ENCODE results near the gene NFATC2.
"Not testable (repeated sequence)": the region's sequence is repeated elsewhere in the genome, so short reads cannot be mapped to it uniquely, and the experiment has no call there.

NFATC2 gene

DNA sequence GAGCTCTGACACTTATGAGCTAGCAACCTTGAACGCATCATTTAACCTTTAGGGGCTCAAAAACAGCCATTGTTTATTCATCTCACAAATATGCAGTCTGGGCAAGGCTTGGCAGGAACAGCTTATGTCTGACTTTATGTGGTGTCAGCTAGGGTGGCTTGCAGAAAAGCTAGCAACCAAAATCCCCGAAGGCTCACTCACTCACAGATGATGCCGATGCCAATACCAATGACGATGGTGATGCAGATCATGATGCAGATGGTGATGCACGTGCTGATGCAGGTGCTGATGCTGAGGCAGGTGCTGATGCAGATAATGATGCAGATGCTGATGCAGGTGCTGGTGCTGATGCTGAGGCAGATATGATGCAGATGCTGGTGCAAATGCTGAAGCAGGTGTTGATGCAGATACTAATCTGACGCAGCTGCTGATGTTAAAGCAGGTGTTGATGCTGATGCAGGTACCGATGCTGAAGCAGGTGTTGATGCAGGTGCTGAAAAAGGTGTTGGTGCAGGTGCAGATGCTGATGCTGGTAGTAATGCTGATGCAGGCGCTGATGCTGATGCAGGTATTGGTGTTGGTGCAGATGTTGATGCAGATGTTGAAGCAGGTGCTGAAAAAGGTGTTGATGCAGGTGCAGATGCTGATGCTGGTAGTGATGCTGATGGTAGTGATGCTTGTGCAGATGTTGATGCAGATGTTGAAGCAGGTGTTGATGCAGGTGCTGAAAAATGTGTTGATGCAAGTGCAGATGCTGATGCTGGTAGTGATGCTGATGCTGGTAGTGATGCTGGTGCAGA lies 195.6 kb downstream of the NFATC2 start:
- no peak for DNase-seq

DNA sequence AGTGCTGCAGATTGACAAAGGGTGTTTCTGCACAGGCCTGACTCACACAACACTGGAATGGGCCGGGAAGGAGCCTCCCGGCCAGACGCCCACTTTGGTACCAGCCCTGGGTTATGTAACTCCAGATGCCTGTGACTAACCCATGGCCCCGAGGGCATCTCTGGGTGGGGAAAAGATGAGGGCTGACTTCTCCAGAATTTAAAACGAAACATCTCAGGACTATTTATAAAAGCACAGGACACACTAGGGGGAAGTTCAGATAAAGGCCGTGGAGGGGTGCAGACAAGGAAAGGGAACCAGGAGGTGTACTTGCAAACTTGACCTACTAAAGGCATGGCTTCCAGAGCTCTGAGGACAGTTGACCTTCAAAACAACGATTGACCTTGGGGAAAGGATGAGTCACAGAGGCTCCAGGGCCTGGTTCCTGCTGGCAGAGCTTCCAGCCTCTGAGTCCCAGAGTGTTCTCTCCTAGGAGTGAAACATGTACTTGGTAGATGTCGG lies 196.9 kb downstream of the NFATC2 start:
- no peak for DNase-seq

DNA sequence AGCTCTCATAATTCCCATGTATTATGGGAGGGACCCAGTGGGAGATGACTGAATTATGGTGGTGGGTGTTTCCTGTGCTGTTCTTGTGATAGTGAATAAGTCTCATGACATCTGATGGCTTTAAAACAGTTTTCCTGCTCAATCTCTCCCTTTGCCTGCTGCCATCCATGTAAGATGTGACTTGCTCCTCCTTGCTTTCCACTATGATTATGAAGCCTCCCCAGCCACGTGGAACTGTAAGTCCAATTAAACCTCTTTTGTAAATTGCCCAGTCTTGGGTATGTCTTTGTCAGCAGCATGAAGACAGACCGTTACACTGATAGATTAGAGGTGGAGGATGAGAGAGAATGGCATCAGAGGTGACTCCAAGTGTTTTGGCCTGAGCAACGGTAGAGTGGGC lies 198.7 kb downstream of the NFATC2 start:
- DNase-seq: not testable (repeated sequence)

DNA sequence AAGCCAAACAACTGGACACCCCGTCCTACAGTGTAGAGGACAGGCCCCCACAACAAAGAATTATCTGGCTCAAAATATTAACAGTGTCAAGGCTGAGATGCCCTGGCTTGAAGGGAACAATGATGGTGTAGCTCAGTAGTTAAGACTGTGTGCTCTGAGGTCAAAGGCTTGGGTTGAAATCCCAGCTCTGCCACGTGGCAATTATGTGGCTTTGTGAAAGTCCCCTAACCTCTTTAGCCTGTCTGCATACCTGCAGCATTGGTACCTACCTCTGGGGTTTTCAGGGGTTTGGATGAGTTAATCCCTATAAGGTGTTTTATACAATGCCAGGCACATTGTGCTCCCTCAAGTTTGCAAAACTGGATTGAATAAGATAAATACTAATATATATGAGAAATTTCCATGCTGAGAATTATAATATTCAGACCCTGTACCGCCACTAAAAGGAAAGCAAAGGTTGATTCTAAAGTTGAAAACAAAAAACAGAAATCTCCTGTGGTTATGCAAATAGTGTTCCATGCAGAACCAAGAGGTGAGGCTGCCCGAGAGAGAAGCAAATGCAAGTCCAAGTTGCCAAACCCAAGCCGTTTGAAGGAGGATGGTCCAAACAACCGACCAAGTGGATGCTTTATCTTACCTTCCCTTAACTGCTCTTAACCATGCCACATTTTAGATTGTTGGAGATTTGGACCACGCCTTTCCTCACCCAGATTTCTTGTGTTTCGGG lies 199.8 kb downstream of the NFATC2 start:
- no peak for DNase-seq

DNA sequence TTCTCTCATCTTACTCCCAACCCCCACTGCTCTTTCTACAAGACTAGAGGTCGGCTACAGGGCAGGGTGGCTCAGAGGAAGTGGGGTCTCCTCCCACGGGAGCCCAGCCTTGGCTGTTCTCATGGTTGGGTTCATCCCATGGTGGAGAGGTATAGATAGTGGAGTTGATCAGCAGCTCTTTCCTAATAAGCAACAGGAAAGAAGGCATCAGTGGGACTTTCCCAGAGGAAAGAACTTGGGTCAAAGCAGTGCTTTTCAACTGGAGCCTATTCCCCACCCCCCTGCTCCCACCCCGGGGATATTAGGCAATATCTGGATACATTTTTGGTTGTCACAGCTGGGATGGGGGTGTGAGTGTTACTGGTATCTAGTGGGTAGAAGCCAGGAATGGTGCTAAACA lies 200.9 kb downstream of the NFATC2 start:
- no peak for DNase-seq

DNA sequence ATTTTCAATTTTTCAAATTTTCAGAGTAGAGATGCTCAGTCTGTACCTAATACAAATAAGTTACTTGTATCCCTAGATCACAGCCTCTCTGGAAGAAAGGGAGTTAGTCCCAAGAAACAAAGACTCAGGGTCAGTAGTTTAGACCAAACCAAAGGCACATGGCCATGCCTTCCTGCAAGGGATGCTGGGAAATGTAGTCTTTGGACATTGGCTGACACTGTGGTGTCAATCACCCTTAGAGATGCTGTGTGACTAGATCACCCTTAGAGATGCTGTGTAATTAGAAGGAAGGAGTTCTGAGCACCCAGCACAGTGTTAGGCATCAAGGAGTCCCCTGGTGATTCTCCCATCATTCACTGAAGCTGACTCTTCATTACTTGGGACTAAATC lies 202.1 kb downstream of the NFATC2 start:
- DNase-seq: no peak

DNA sequence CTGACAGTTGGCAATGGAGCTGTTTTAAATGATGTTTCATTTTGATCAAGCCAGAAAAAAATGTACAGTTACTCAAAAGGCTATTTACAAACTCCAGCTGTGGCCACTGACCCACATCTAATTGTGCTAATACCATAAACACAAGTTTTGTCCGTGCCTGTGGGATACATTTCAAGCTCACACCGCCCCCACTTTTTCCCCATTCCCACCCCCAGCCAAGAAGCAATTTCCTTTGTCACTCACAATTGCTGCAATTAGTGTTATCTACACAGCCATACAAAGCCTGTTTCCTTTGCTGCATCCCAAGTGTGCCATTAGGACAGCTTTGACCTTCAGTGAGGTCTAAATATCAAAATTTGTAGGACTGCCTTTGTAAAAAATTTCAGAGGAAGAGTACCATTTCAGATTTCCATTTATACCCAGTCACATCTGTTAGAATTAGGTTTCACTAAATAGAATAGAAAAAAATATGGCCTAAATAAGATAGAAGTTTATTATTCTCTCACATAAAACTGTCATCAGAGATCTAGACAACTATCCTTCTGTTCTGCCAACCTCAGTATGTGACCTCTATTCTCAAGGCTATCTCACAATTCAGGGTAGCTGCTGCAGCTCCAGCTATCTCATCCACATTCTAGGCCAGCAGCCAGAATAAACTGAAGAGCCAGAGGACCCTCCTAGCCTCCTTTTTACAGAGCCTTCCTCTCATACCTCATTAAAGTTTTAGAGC lies 202.6 kb downstream of the NFATC2 start:
- no peak for DNase-seq

DNA sequence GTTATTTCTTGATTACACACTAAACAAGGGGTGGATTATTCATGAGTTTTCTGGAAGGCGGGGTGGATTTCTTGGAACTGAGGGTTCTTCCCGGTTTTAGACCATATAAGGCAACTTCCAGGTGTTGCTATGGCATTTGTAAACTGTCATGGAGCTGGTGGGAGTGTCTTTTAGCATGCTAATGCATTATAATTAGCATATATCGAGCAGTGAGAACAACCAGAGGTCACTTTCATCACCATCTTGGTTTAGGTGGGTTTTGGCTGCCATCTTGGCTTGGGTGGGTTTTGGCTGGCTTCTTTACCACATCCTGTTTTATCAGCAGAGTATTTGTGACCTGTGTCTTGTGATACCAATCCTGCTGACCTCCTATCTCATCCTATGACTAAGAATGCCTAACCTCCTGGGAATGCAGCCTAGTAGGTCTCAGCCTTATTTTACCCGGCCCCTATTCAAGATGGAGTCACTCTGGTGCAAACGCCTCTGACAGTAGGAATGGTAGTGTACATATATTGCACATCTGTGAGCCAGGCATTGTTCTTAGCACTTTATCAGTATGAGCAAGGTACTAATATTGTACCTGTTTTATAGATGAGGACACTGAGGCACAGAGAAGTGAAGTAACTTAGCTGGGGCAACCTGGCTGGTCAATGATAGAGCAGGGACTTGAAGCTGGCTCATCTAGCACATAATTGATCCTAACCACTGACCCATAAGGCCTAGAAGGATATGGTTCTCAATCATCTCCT lies 203.7 kb downstream of the NFATC2 start:
- no peak for DNase-seq

DNA sequence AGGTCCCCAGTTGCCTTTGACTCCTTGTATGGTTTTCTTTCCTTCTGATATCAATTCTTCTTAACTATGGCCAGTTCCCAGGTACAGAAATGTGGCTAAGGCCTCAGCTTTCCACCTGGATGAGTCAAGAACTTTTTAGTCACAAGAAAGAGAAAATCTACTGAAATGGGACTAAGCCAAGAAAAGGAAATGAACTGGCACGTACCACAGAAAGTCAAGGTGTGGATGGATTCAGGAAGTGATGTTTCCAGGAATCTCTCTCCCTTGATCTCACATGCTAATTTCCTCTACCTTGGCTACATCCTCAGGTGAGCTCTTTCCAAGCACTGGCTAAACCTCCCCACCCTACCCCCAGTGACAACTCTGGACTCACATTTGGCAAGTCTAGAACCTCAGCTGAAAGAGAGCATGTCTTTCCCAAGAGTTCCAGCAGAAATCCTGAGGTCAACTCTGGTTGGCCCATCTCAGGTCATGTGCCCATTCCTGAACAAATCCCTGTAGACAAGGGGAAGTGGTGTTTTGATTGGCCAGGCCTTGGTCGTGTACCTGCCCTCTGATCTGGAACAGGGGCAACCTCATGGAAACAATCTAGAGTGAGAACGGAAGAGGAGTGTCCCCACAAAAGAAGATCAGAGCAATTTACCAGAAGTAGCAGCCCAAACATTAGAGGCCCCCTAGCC lies 205.3 kb downstream of the NFATC2 start:
- DNase-seq: no peak
